Occipital lobe (tissue), 2 donors: ENCODE data around the gene PMFBP1. TPM values are rescaled to one million over a fixed set of nuclear protein-coding genes. Genes with fewer than 3 reads are reported as not detected.

ENCODE experiments used
- DNase-seq: peaks from one replicate; lab custom pipeline; 2025; lab: John Stamatoyannopoulos, UW
- total RNA-seq: library from RNA; depleted of rRNA; stranded (reverse); fragments of >200 nt; gene quantifications from one replicate; pipeline ENCODE4 v1.2.3, GENCODE V29; 2014

Gene PMFBP1
- total RNA-seq, 1 donor from 2014 or later = 2.5 TPM

GRCh38 chr16:72189865-72190371 lies 18.0 kb upstream of the PMFBP1 start:
- no peak for DNase-seq

GRCh38 chr16:72188541-72188940 lies 16.6 kb upstream of the PMFBP1 start:
- DNase-seq = no peak

GRCh38 chr16:72187551-72187950 lies 15.6 kb upstream of the PMFBP1 start:
- no peak for DNase-seq

- DNase-seq = no peak
Measured at GRCh38 chr16:72182976-72183375, 11.0 kb upstream of the PMFBP1 start.

- DNase-seq = no peak
Measured at GRCh38 chr16:72179204-72179970, 7.4 kb upstream of the PMFBP1 start.

GRCh38 chr16:72174726-72175125 lies 2.8 kb upstream of the PMFBP1 start:
- no peak for DNase-seq

- no peak for DNase-seq
Measured at GRCh38 chr16:72173997-72174396, 2.0 kb upstream of the PMFBP1 start.

GRCh38 chr16:72171236-72171635 lies 719 bp downstream of the PMFBP1 start:
- no peak for DNase-seq

GRCh38 chr16:72169708-72170107 lies 2.2 kb downstream of the PMFBP1 start:
- no peak for DNase-seq

- no peak for DNase-seq
Measured at GRCh38 chr16:72168365-72168764, 3.6 kb downstream of the PMFBP1 start.

- no peak for DNase-seq
Measured at GRCh38 chr16:72166954-72167561, 4.9 kb downstream of the PMFBP1 start.

- no peak for DNase-seq
Measured at GRCh38 chr16:72166151-72166550, 5.8 kb downstream of the PMFBP1 start.

- no peak for DNase-seq
Measured at GRCh38 chr16:72164691-72165090, 7.3 kb downstream of the PMFBP1 start.

- no peak for DNase-seq
Measured at GRCh38 chr16:72162105-72162692, 9.8 kb downstream of the PMFBP1 start.

GRCh38 chr16:72159801-72160200 lies 12.2 kb downstream of the PMFBP1 start:
- no peak for DNase-seq

GRCh38 chr16:72159386-72159785 lies 12.6 kb downstream of the PMFBP1 start:
- DNase-seq = no peak

GRCh38 chr16:72149676-72150464 lies 22.1 kb downstream of the PMFBP1 start:
- DNase-seq = no peak

GRCh38 chr16:72142476-72142875 lies 29.5 kb downstream of the PMFBP1 start:
- DNase-seq = no peak

- no peak for DNase-seq
Measured at GRCh38 chr16:72139908-72140307, 32.0 kb downstream of the PMFBP1 start.

GRCh38 chr16:72138064-72138572 lies 33.8 kb downstream of the PMFBP1 start:
- DNase-seq = no peak

GRCh38 chr16:72137380-72138063 lies 34.4 kb downstream of the PMFBP1 start:
- DNase-seq = no peak
